ENCODE results near the gene DSCAML1.
"Not testable (repeated sequence)": the region's sequence is repeated elsewhere in the genome, so short reads cannot be mapped to it uniquely, and the experiment has no call there.

The DSCAML1 gene

GRCh38 chr11:117771197-117771596 is 25.8 kb downstream of the DSCAML1 start:
- Mint-ChIP-seq H3K36me3 (no peaks in the 10 kb centered on the region), H3K4me3 (no peak overlapping the region), H3K9me3 (no peaks in the 10 kb centered on the region), H3K27ac (no peak overlapping the region), H3K27me3 (peaks cover 23% of the 10 kb centered on the region), H3K4me1 (no peaks in the 10 kb centered on the region)
- no peak for ATAC-seq

GRCh38 chr11:117770061-117770460 is 27.0 kb downstream of the DSCAML1 start:
- Mint-ChIP-seq H3K4me3 (no peak overlapping the region), H3K27ac (no peak overlapping the region), H3K36me3 (no peaks in the 10 kb centered on the region), H3K27me3 (peaks cover 11% of the 10 kb centered on the region), H3K4me1 (no peaks in the 10 kb centered on the region), H3K9me3 (no peaks in the 10 kb centered on the region)
- ATAC-seq: no peak

- no peaks in the 10 kb centered on the region for H3K4me1 Mint-ChIP-seq
- H3K9me3 Mint-ChIP-seq: no peaks in the 10 kb centered on the region
- no peak overlapping the region for H3K27ac Mint-ChIP-seq
- no peaks in the 10 kb centered on the region for H3K36me3 Mint-ChIP-seq
- H3K27me3 Mint-ChIP-seq: peaks cover 9% of the 10 kb centered on the region
- no peak for ATAC-seq
- H3K4me3 Mint-ChIP-seq: no peak overlapping the region
These were observed 27.5 kb downstream of the DSCAML1 start for GRCh38 chr11:117769533-117769932.

GRCh38 chr11:117768506-117768905 is 28.5 kb downstream of the DSCAML1 start:
- Mint-ChIP-seq H3K27me3 (peaks cover 6% of the 10 kb centered on the region), H3K27ac (no peak overlapping the region), H3K4me1 (no peaks in the 10 kb centered on the region), H3K4me3 (no peak overlapping the region), H3K36me3 (no peaks in the 10 kb centered on the region), H3K9me3 (no peaks in the 10 kb centered on the region)
- no peak for ATAC-seq

- H3K27me3 Mint-ChIP-seq: peaks cover 12% of the 10 kb centered on the region
- H3K9me3 Mint-ChIP-seq: no peaks in the 10 kb centered on the region
- no peaks in the 10 kb centered on the region for H3K4me1 Mint-ChIP-seq
- no peak overlapping the region for H3K4me3 Mint-ChIP-seq
- ATAC-seq: no peak
- no peaks in the 10 kb centered on the region for H3K36me3 Mint-ChIP-seq
- no peak overlapping the region for H3K27ac Mint-ChIP-seq
These were observed 29.9 kb downstream of the DSCAML1 start for GRCh38 chr11:117767071-117767470.

- Mint-ChIP-seq H3K27ac (no peak overlapping the region), H3K4me3 (no peak overlapping the region), H3K27me3 (peaks cover 12% of the 10 kb centered on the region), H3K36me3 (no peaks in the 10 kb centered on the region), H3K4me1 (no peaks in the 10 kb centered on the region), H3K9me3 (no peaks in the 10 kb centered on the region)
- no peak for ATAC-seq
These were observed 30.4 kb downstream of the DSCAML1 start for GRCh38 chr11:117766576-117766975.

GRCh38 chr11:117766026-117766425 is 31.0 kb downstream of the DSCAML1 start:
- Mint-ChIP-seq H3K4me1 (no peaks in the 10 kb centered on the region), H3K9me3 (no peaks in the 10 kb centered on the region), H3K36me3 (no peaks in the 10 kb centered on the region), H3K27me3 (peaks cover 16% of the 10 kb centered on the region), H3K27ac (no peak overlapping the region), H3K4me3 (no peak overlapping the region)
- no peak for ATAC-seq

GRCh38 chr11:117765068-117765467 is 31.9 kb downstream of the DSCAML1 start:
- Mint-ChIP-seq H3K27ac (no peak overlapping the region), H3K27me3 (peaks cover 23% of the 10 kb centered on the region), H3K36me3 (no peaks in the 10 kb centered on the region), H3K4me3 (no peak overlapping the region), H3K4me1 (no peaks in the 10 kb centered on the region), H3K9me3 (no peaks in the 10 kb centered on the region)
- no peak for ATAC-seq

- H3K4me1 Mint-ChIP-seq, H3K36me3 Mint-ChIP-seq, ATAC-seq, H3K27ac Mint-ChIP-seq, H3K4me3 Mint-ChIP-seq, H3K9me3 Mint-ChIP-seq: not testable (repeated sequence)
- peaks cover 39% of the 10 kb centered on the region for H3K27me3 Mint-ChIP-seq
These were observed 33.6 kb downstream of the DSCAML1 start for GRCh38 chr11:117763465-117763864.

GRCh38 chr11:117761993-117762392 is 35.0 kb downstream of the DSCAML1 start:
- H3K27ac Mint-ChIP-seq: no peak overlapping the region
- no peaks in the 10 kb centered on the region for H3K9me3 Mint-ChIP-seq
- peaks cover 41% of the 10 kb centered on the region for H3K27me3 Mint-ChIP-seq
- H3K36me3 Mint-ChIP-seq: no peaks in the 10 kb centered on the region
- H3K4me1 Mint-ChIP-seq: no peaks in the 10 kb centered on the region
- ATAC-seq: no peak
- no peak overlapping the region for H3K4me3 Mint-ChIP-seq

- H3K27me3 Mint-ChIP-seq: peaks cover 57% of the 10 kb centered on the region
- no peak overlapping the region for H3K4me3 Mint-ChIP-seq
- ATAC-seq: no peak
- no peaks in the 10 kb centered on the region for H3K36me3 Mint-ChIP-seq
- H3K9me3 Mint-ChIP-seq: no peaks in the 10 kb centered on the region
- no peak overlapping the region for H3K27ac Mint-ChIP-seq
- H3K4me1 Mint-ChIP-seq: no peaks in the 10 kb centered on the region
These were observed 37.7 kb downstream of the DSCAML1 start for GRCh38 chr11:117759305-117759704.

- ATAC-seq: no peak
- H3K4me1 Mint-ChIP-seq: no peaks in the 10 kb centered on the region
- H3K27me3 Mint-ChIP-seq: peaks cover 24% of the 10 kb centered on the region
- no peaks in the 10 kb centered on the region for H3K36me3 Mint-ChIP-seq
- no peak overlapping the region for H3K4me3 Mint-ChIP-seq
- no peak overlapping the region for H3K27ac Mint-ChIP-seq
- no peaks in the 10 kb centered on the region for H3K9me3 Mint-ChIP-seq
These were observed 43.0 kb downstream of the DSCAML1 start for GRCh38 chr11:117754030-117754429.

GRCh38 chr11:117752721-117753237 is 44.2 kb downstream of the DSCAML1 start:
- ATAC-seq: no peak
- no peaks in the 10 kb centered on the region for H3K4me1 Mint-ChIP-seq

GRCh38 chr11:117752071-117752470 is 44.9 kb downstream of the DSCAML1 start:
- no peaks in the 10 kb centered on the region for H3K9me3 Mint-ChIP-seq
- peaks cover 17% of the 10 kb centered on the region for H3K27me3 Mint-ChIP-seq
- no peak overlapping the region for H3K4me3 Mint-ChIP-seq
- H3K36me3 Mint-ChIP-seq: no peaks in the 10 kb centered on the region
- no peak overlapping the region for H3K27ac Mint-ChIP-seq
- ATAC-seq: no peak
- H3K4me1 Mint-ChIP-seq: no peaks in the 10 kb centered on the region

More at GRCh38 chr11:117752721-117753237, 44.2 kb downstream of the DSCAML1 start:
- H3K9me3 Mint-ChIP-seq: no peaks in the 10 kb centered on the region
- H3K4me3 Mint-ChIP-seq: no peak overlapping the region
- H3K27ac Mint-ChIP-seq: no peak overlapping the region
- peaks cover 18% of the 10 kb centered on the region for H3K27me3 Mint-ChIP-seq
- H3K36me3 Mint-ChIP-seq: no peaks in the 10 kb centered on the region

GRCh38 chr11:117750916-117751662 is 45.9 kb downstream of the DSCAML1 start:
- no peak overlapping the region for H3K27ac Mint-ChIP-seq
- ATAC-seq: no peak
- H3K4me1 Mint-ChIP-seq: no peaks in the 10 kb centered on the region
- no peak overlapping the region for H3K4me3 Mint-ChIP-seq
- H3K27me3 Mint-ChIP-seq: peaks cover 7% of the 10 kb centered on the region
- no peaks in the 10 kb centered on the region for H3K9me3 Mint-ChIP-seq
- no peaks in the 10 kb centered on the region for H3K36me3 Mint-ChIP-seq

GRCh38 chr11:117750357-117750756 is 46.7 kb downstream of the DSCAML1 start:
- Mint-ChIP-seq H3K4me1 (no peaks in the 10 kb centered on the region), H3K36me3 (no peaks in the 10 kb centered on the region)

More at GRCh38 chr11:117750357-117750756, 46.7 kb downstream of the DSCAML1 start:
- Mint-ChIP-seq H3K27me3 (no peaks in the 10 kb centered on the region), H3K4me3 (no peak overlapping the region), H3K27ac (no peak overlapping the region), H3K9me3 (no peaks in the 10 kb centered on the region)
- no peak for ATAC-seq
